GM21619 (cell line): ENCODE results near the gene RHEBL1.

Experiments used
- ATAC-seq: cut with Tn5 transposase; IDR thresholded peaks from one replicate; pipeline ENCODE4 v1.9.1; 2021; ENCODE audit not compliant: unreplicated experiment

The RHEBL1 gene

DNA sequence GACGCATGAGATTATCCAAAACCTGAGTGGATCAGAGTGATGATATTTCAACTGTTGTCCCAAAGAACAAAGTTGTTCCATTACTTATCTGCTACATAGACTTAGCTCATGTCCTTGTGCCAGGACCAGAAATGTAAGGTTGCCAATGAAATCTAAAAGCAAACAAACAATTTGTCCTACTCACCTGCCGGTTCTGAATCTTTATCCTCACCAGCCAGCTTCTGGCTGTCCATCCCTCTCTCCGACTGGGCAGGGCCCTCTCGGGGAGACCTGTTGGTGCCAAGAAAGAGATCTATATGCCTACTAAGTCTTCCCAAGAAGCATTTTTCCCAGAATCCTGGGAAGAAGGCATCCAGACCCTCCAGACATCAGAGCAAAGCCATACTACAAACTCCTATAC, 14.7 kb downstream of the RHEBL1 start:
- no peak for ATAC-seq

DNA sequence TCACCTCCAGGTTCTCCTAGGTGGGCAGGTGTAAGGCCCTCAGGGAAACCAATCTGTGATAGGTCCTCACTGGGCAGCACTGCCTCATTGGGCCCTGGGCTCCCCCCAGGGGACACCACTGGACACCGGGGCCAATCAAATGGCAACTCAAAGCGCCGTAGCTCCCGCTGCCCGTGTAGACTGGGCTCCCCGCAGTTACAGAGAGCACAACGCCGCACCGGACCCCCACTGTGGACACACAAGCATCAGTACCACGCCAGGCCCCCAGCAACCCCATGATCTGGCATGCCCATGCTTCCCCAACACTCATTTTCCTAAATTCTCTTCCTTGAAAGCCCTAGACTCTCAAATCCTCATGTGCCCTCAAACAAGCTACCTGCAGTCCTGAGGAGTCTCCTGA, 15.3 kb downstream of the RHEBL1 start:
- ATAC-seq = no peak

DNA sequence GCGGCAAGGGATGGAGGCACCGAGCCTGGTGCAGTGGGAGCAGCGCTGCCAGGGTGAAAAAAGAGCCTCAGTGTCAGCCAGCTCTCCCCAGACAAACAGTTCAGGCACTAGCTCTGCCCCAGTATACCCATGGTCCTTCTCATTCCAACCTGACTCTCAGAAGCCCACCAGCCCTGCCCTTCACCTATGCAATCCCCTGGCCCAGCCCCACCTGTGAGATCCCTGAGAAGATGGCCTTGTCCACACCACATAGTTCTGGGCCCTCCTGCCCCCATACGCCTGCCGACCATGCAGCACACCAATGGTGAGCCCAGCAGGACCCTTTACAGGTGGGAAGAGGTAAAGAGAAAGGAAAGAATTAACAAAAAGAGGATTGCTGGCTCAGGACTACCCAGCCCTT, 15.7 kb downstream of the RHEBL1 start:
- ATAC-seq = no peak

DNA sequence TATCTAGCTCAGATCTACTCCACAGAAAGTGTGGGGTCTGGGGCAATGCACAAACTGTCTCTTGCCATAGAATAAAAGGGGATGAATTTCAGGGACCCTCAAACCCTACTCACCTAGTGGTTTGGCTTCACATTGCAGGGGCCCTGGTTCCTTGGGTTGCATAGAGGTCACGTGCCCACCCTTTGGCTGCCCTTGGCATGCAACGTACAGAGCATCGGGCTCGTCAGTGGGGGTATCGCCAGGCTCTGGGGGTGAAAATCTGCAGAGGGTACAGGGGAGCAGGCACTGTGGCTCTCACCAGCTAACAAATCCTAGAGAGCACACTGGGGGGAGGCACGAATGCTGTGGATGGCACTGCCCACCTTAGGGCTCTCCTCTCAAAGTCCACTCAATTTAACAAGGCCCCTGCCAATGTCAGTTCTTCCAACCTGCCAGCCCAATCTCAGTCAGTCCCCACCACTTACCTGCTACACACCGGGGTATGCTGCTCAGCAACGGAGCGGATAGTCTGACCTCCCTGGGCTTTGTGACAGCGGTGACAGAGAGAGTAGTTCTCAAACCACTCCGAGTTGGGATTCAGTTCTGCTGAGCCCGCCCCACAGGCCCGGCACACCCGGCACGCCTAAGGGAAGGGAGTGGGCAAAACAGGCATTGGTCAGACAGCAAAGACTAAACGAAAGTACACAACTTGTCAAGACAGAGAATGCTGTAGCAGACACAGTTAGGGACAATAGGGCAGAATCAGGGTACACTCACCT, 17.1 kb downstream of the RHEBL1 start:
- no peak for ATAC-seq

DNA sequence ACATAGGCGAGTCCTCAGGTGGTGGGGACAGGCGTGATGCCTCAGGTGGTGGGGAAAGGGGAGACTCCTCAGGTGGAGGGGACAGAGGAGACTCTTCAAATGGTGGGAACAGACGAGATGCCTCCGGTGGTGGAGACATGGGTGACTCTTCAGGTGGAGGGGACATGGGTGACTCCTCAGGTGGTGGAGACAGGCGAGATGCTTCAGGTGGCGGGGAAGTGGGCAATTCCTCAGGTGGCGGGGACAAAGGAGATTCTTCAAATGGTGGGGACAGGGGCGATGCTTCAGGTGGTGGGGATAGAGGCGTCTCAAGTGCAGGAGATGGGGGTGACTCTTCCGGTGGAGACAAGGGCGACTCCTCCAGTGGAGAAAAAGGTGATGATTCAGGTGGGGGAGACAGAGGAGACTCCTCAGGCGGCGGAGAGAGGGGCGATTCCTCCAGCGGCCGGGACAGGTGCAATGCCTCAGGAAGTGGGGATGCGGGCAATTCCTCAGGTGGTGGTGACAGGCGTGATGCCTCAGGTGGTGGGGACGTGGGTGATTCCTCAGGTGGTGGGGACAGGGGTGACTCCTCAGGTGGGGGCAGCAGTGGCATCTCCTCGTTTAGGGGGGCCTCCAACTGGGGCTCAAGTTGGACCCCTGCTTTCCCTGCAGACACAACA, 17.9 kb downstream of the RHEBL1 start:
- ATAC-seq = no peak

DNA sequence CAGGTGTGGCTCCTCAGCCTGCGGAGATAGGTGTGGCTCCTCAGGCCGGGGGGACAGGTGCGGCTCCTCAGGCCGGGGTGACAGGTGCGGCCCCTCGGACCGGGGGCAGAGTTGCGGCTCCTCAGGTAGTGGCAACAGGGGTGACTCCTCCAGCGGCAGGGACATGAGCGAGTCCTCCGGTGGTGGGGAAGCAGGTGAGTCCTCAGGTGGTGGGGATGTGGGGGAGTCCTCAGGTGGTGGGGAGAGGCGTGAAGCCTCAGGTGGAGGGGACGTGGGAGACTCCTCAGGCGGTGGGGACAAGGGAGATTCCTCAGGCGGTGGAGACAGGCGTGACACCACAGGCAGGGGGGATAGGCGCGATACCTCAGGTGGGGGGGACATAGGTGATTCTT, 18.4 kb downstream of the RHEBL1 start:
- ATAC-seq = no peak

DNA sequence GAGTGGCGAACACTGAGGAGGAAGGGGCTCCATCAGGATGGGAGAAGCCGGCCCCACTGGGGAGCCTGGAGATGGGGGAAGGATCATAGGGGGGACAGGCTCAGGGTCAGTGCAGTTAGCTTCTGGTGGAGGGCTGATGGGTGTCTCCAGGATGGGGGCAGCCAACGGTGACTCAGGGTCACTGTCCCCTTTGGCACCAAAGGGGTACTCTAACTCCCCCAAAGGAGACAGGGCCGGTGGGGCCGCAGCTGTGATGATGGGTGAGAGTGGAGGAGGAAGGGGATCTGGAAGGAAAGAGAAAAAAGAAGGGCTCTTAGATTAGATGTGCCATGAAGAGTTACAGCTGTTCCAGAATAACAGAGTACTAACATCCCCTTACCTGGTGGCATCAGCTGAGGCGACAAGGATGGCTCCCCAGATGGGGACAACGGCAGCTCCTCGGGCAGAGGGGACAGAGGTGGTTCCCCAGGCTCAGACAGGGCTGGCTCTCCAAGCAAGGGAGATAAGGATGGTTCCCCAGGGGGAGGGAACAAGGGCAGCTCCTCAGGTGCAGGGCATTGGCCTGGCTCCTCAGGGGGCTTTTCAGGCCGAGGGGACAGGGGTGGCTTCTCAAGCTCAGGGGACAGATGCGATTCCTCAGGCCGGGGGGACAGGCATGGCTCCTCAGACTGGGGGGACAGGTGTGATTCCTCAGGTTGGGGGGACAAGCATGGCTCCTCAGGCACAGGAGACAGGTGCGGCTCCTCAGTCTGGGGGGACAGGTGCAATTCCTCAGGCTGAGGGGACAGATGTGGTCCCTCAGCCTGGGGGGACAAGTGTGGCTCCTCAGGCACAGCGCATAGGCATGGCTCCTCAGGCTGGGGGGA, 19.0 kb downstream of the RHEBL1 start:
- ATAC-seq = no peak

DNA sequence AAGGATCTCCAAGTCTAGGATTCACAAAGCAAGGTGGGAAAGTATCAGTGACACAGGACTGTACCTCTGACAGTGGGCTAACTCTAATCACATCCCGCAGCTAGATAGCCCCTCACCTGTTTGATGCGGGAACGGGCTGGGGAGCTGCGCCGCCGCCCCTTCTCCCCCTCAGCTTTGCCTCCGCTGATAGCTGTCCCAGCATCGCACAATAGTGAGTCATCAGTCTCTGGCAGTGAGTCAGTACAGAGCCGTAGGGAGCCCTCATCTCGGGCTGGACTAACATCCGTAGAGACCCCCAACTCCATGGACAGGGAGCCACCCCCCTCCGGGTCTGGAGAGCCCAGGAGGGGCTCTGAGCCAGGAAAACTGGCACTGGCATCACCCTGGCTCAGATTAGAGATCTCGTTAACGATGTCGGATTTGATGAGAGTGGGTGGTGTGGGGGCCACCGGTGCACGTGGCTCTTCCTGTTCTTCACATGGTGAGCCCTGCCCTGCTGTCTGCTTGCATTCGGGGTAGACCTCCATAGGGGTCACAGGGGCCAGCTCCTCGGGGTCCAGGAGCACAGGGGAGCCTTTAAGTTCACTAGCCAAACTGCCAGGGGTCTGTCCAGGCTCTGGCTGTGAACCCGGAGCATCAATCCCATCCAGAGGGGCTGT, 20.1 kb downstream of the RHEBL1 start:
- no peak for ATAC-seq

DNA sequence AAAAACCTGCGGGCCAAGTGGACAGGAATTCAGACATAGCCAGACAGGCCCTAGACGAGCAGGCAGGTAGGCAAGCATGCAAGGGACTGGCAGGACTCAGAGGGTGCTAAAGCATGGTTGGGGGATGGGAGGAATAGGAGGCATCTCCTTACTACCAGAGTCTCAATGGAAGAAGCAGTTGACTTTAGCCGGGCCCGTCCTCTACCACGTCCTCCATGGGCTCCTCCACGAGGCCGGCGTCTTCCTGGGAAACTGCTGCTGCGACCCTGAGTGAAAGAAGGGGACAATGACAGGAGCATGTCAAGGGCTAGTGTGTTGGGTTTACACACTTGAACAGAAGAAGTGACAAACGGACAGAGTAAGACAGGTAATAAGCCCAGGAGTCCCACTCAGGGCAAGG, 20.8 kb downstream of the RHEBL1 start:
- no peak for ATAC-seq

DNA sequence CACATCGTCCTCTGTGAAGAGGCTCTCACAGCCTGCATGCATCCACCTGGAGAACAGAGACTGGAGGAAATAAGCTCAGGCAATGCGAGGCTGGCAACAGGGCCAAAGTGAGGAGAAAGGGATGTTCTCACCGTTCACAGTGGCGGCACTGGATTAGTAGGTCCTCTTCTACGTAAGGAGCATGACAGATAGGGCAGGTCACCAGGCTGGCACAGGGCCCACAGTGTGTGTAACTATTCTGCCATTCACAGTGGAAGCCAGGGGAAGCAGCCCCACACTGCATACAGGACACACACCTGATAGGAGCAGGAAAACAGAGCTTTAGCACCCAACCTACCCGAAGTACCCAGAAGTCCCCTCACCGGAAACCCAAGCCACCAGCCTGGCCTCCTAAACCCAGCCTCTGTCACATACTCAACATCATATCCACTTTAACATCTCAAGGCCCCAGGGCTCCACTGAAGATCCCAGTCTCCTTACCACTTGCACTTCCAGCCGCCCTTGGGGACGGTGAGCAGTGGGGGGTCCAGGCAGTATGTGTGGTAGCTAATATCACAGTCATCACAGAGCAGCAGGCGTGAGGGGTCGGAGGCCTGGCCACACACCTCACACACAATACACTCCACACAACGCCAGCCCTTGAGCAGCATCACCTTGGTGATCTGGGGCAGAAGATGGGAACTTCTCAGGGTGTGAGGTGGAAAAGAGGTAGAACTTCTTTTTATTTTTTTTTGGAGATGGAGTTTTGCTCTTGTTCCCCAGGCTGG, 23.5 kb downstream of the RHEBL1 start:
- no peak for ATAC-seq

DNA sequence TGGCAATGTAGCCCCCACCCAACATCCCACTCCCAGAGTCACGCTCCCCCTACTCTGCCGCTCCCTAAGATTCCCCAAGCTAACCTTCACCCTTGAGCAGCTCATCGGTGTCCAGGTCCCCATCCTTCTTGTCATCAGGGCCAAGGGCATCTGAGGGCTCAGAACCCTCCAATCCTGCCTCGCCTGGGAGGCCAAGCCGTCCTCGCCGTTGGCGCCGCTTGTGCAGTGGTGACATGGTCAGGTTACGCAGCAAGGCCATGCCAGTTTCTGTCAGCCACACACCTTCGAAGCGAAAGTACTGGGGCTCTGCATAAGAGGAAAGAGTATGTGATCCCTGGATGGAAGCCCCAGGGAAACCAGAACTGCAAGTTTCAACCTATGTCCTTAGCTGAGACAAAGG, 25.1 kb downstream of the RHEBL1 start:
- no peak for ATAC-seq

DNA sequence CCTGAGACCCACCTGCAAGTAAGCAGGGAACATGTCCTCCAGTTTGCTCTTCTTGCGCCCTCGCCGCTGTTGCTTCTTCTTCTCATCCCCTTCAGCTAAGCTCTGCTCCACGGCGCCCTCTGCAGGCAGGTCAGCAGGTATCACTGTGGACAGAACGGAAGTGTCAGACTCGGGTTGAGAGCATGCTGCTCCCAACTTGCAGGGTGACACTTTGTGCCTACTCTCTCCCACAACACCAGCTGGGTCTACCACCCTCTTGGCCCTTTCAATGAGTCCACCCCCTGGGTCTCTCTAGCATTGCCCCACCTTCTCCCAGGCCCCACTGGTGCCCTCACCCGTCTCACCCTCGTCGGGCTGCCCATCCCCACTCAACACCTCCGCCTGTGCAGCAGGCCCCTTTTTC, 25.9 kb downstream of the RHEBL1 start:
- no peak for ATAC-seq

DNA sequence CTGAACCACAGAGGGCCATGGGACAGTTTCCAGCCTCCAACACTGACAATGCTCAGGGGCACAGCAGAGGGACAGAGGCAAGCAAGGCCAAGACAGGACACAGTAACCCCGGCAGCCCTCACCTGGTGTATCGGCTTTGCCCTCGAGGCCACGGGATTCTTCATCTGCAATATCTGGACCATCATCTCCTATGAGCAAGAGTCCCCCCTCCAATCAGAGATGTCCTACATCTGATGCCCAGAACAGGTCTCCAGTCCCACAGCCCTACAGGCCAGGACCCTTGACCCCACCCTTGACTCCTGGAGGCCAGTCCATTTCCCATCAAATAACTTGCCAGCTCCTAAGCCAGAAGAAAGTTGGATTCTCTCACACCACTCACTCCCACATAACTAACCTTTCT, 26.5 kb downstream of the RHEBL1 start:
- ATAC-seq = no peak

DNA sequence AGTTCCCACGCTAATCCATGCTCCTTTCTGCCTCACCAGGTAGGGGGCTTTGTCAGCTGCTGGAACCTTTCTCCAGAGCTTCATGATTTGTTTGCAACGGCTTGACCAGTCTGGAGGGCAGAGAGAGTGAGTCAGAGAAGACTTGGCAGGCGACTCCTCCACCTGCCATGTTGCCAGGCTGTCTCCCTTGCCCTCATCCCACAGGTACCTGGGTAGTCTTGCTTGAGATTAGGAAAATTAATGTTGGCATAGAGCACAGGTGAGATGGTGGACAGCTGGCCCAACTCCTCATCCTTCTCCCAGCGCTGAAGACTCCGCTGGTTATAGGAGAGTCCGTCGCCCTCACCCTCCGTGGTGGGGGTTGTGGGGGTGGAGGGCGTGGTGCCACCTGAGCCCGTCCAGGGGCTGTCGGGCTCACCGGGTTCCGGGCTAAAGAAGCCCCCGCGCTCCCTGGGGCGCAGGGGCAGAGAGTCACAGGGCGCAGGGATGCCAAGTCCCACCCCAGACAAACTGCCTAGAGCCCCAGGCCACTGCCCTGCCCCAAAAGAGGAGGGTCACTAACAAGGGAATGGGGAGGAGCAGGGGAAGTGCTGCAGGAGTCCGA, 27.8 kb downstream of the RHEBL1 start:
- no peak for ATAC-seq

DNA sequence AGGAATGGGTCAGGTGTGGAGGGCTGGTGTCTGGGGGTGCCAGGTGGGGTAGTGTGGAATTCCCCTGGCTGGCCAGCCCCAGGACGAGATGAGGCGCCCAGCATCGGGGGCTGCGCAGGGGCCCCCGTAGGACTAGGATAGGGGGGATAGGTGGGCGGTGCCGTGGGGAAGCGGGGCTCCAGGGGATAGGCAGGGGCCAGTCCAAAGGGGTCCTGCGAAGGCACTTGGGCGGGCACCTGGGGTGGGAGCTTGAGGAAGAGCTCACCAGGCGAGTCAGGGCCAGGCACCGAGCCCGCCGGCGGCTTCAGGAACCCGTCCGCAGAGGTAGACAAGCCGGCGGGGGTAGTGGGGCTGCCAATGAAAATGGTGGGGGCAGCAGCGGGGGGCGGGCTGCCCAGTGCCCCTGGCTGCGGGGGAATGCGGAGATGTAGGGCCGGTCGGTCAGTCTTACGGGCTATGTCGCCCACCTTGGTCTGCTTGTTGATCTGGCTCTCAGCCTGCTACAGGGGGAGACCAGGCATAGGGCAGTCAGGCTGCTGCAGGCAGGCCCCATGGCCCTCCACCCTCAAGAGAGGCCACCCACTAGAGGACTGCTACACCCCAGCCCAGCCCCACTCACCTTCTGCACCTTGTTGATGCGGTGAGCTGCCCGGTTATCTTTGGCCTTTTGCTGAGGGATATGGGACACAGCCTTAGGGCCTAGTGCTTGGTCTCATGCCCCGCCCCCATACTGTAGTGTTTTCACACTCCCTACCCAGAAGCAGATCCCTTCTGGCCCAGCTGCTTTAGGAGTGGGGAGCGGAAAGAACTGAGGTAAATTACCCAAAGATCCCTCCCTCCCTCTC, 28.5 kb downstream of the RHEBL1 start:
- no peak for ATAC-seq

DNA sequence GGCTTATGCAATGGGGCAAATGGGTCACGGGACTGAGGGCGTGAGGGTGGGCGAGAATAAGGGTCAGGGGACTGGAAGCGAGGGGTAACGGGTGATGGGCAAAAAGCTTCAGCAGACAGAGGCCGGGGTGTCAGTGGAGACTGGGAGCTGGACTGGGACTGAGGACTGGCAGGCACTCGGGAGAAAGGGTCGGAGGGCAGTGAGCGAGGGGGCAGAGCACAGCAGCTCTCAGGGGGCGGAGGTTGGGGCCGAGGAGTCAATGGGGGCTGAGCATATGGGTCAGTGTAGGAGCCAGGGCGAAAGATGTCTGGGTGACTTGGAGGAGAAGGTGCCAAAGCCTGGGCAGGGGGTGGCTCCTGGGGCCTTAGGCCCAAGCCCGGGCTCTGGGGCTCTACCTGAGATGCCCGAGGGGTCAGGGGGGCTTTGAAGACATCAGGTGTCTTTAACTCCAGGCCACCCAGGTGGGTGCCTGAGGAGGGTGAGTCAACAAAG, 29.4 kb downstream of the RHEBL1 start:
- no peak for ATAC-seq

DNA sequence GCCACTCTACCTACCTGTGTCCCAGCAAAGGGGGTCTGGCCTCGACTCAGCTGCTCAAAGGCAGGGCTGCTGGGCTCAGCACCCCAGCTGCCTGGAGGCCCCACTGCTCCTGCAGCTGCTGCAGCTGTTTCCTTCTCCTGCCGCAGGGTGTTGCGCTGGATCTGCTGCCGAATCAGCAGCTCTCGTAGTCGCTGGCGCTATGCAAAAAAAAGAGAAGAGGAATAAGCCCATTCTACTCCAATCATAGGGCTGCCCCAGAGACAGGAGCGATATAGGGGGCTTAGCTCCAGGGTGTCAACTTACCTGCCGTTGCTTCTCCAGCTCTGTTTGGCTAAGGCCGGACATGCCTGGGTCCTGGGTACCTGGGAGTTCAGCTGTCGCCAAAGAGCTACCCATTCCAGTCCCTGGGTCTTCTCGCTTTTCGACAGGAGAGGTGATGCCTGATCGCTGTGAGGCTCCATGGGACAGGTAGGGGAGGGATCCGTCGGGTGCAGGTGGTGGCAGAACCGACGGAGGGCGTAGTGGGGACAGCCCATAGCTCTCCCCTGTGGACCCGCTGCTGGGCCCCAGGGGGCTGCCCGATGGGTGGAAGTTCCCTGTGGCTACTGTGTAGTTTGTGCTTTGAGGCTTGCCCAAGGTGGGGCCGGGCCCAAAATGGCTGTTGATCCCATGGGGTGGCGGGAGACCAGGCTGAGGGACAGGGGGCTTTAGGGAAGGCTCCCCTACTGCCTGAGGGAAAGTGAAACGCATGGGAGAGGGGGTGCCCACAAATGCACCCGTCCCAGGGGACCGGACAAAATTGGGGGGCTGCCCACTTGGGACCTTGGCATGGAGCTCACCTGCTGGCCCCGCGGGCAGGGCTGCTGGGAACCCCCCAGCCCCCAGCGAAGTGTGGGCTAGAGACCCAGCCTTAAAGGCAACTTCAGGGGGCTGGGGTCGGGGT, 30.1 kb downstream of the RHEBL1 start:
- ATAC-seq = no peak
